ENCODE data around the gene PHACTR2.
"Not testable (repeated sequence)": the region's sequence is repeated elsewhere in the genome, so short reads cannot be mapped to it uniquely, and the experiment has no call there.

PHACTR2 gene

GRCh38 chr6:143698759-143699429 lies 21.1 kb downstream of the PHACTR2 start:
- no peak for DNase-seq (ENCODE audit: low read depth in 2 of 2)

GRCh38 chr6:143699430-143699825 lies 21.7 kb downstream of the PHACTR2 start:
- no peak for DNase-seq (ENCODE audit: low read depth in 2 of 2)

GRCh38 chr6:143700684-143701348 lies 23.1 kb downstream of the PHACTR2 start:
- DNase-seq (ENCODE audit: low read depth in 2 of 2) = no peak

- no peak for DNase-seq (ENCODE audit: low read depth in 2 of 2)
Measured at GRCh38 chr6:143701349-143702234, 23.8 kb downstream of the PHACTR2 start.

GRCh38 chr6:143705569-143705968 lies 27.8 kb downstream of the PHACTR2 start:
- DNase-seq (ENCODE audit: low read depth in 2 of 2) = no peak

- DNase-seq (ENCODE audit: low read depth in 2 of 2) = no peak
Measured at GRCh38 chr6:143707697-143708096, 29.9 kb downstream of the PHACTR2 start.

GRCh38 chr6:143708889-143709288 lies 31.1 kb downstream of the PHACTR2 start:
- DNase-seq (ENCODE audit: low read depth in 2 of 2) = no peak

- no peak for DNase-seq (ENCODE audit: low read depth in 2 of 2)
Measured at GRCh38 chr6:143711714-143712113, 33.9 kb downstream of the PHACTR2 start.

- no peak for DNase-seq (ENCODE audit: low read depth in 2 of 2)
Measured at GRCh38 chr6:143718472-143718871, 40.7 kb downstream of the PHACTR2 start.

GRCh38 chr6:143721642-143722041 lies 43.9 kb downstream of the PHACTR2 start:
- no peak for DNase-seq (ENCODE audit: low read depth in 2 of 2)

GRCh38 chr6:143724876-143725275 lies 47.1 kb downstream of the PHACTR2 start:
- DNase-seq (ENCODE audit: low read depth in 2 of 2) = no peak

GRCh38 chr6:143726015-143726647 lies 48.4 kb downstream of the PHACTR2 start:
- no peak for DNase-seq (ENCODE audit: low read depth in 2 of 2)

GRCh38 chr6:143727035-143727434 lies 49.3 kb downstream of the PHACTR2 start:
- DNase-seq (ENCODE audit: low read depth in 2 of 2) = no peak

- DNase-seq (ENCODE audit: low read depth in 2 of 2) = no peak
Measured at GRCh38 chr6:143731789-143732188, 54.0 kb downstream of the PHACTR2 start.

GRCh38 chr6:143732536-143732935 lies 54.8 kb downstream of the PHACTR2 start:
- DNase-seq (ENCODE audit: low read depth in 2 of 2) = no peak

GRCh38 chr6:143733510-143733909 lies 55.7 kb downstream of the PHACTR2 start:
- no peak for DNase-seq (ENCODE audit: low read depth in 2 of 2)

- DNase-seq (ENCODE audit: low read depth in 2 of 2) = no peak
Measured at GRCh38 chr6:143734641-143735063, 56.9 kb downstream of the PHACTR2 start.

GRCh38 chr6:143738072-143738690 lies 60.4 kb downstream of the PHACTR2 start:
- DNase-seq (ENCODE audit: low read depth in 2 of 2) = not testable (repeated sequence)

- no peak for DNase-seq (ENCODE audit: low read depth in 2 of 2)
Measured at GRCh38 chr6:143739341-143739851, 61.6 kb downstream of the PHACTR2 start.

GRCh38 chr6:143740213-143740612 lies 62.4 kb downstream of the PHACTR2 start:
- no peak for DNase-seq (ENCODE audit: low read depth in 2 of 2)

GRCh38 chr6:143741480-143741879 lies 63.7 kb downstream of the PHACTR2 start:
- no peak for DNase-seq (ENCODE audit: low read depth in 2 of 2)

Data from stimulated activated CD4-positive, alpha-beta T cell treated with anti-CD3 and anti-CD28 coated beads, Interleukin-1b, Interleukin-23, amount 100 ng/mL, for 4 hours (primary cell).